ENCODE results near the gene SLC9C2. TPM values are rescaled to one million over a fixed set of nuclear protein-coding genes. Genes with fewer than 3 reads are reported as not detected.
"Not testable (repeated sequence)": the region's sequence is repeated elsewhere in the genome, so short reads cannot be mapped to it uniquely, and the experiment has no call there.

The SLC9C2 gene
- polyA plus RNA-seq, 3 donors: not detected

GRCh38 chr1:173467426-173467825 lies 135.4 kb downstream of the SLC9C2 start:
- no peak overlapping the region for H3K9ac ChIP-seq (ENCODE audit: insufficient read depth, low read length, poor library complexity, severe bottlenecking)
- Mint-ChIP-seq H3K4me3 (no peak overlapping the region), H3K4me1 (no peaks in the 10 kb centered on the region), H3K9me3 (peaks cover 31 to 53% (median 41%) of the 10 kb centered on the region in 7 donors), H3K27ac (no peak overlapping the region), H3K36me3 (peaks cover 29 to 49% of the 10 kb centered on the region in 2 donors), H3K27me3 (ENCODE audit: low read depth in 3 of 3) (no peaks in the 10 kb centered on the region)
- DNase-seq: no peak
- H3K4me2 ChIP-seq (replicated peaks; ENCODE audit: extremely low read depth, low read length, poor library complexity, severe bottlenecking): no peak overlapping the region
- H3K27me3 ChIP-seq (ENCODE audit: control insufficient read depth in 2 of 2, insufficient read depth in 2 of 2, low read length in 2 of 2): no peaks in the 10 kb centered on the region
- 100% methylated on average over 2 of the region's 4 CpGs for WGBS (ENCODE audit: insufficient coverage)
- no peaks in the 10 kb centered on the region for H4K20me1 ChIP-seq (ENCODE audit: insufficient read depth, low read length)
- H3K27ac ChIP-seq (ENCODE audit: low read depth in 1 of 2, low read length in 2 of 2): no peak overlapping the region
- no peak overlapping the region for H2AFZ ChIP-seq (ENCODE audit: insufficient read depth, low read depth, low read length, poor library complexity, severe bottlenecking)
- H3K79me2 ChIP-seq (ENCODE audit: insufficient read depth, low read length): peaks cover 6% of the 10 kb centered on the region
- H3K4me1 ChIP-seq (ENCODE audit: control insufficient read depth in 1 of 2, insufficient read depth in 2 of 2, low read length in 2 of 2): no peaks in the 10 kb centered on the region
- H3K4me3 ChIP-seq (replicated peaks in 1 of 3; ENCODE audit: low read depth in 2 of 3, low read length in 3 of 3): no peak overlapping the region
- H3K36me3 ChIP-seq (replicated peaks in 1 of 2; ENCODE audit: control insufficient read depth in 1 of 2, insufficient read depth in 2 of 2, low read length in 2 of 2): no peaks in the 10 kb centered on the region
- intact Hi-C loops (cut with micrococcal nuclease): no loop called here
- no peak for TF ChIP-seq CTCF (IDR thresholded peaks at IDR 0.05)
- peaks cover 17% of the 10 kb centered on the region in 2 donors for H3K9me3 ChIP-seq (replicated peaks in 1 of 2; ENCODE audit: control insufficient read depth in 1 of 2, insufficient read depth in 1 of 2, low read length in 2 of 2)

DNA sequence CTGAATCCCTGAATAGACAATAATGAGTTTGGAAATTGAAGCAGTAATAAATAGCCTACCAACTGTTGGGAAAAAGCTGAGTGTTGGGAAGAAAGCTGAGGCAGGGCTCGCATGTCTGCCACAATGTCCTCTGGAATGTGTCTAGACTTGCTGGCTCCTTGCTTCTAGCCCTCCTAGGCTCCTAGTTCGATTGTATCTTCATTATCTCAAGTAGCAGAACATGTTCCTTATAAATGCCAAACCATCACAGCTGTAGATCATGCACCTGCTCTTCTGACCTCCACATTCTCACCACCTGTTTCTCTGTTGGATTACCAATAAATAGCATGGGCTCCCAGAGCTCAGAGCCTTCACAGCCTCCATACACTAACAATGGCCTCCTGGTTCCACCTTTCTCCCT lies 138.7 kb downstream of the SLC9C2 start:
- H3K9me3 ChIP-seq (replicated peaks in 1 of 2; ENCODE audit: control insufficient read depth in 1 of 2, insufficient read depth in 1 of 2, low read length in 2 of 2); H3K27ac ChIP-seq (ENCODE audit: low read depth in 1 of 2, low read length in 2 of 2); H3K27ac Mint-ChIP-seq; H3K9ac ChIP-seq (ENCODE audit: insufficient read depth, low read length, poor library complexity, severe bottlenecking); H4K20me1 ChIP-seq (ENCODE audit: insufficient read depth, low read length); H3K27me3 ChIP-seq (ENCODE audit: control insufficient read depth in 2 of 2, insufficient read depth in 2 of 2, low read length in 2 of 2); H3K27me3 Mint-ChIP-seq (ENCODE audit: low read depth in 3 of 3); DNase-seq; intact Hi-C loops (cut with micrococcal nuclease); H2AFZ ChIP-seq (ENCODE audit: insufficient read depth, low read depth, low read length, poor library complexity, severe bottlenecking); H3K4me3 ChIP-seq (replicated peaks in 1 of 3; ENCODE audit: low read depth in 2 of 3, low read length in 3 of 3); H3K4me3 Mint-ChIP-seq; H3K79me2 ChIP-seq (ENCODE audit: insufficient read depth, low read length); H3K4me2 ChIP-seq (replicated peaks; ENCODE audit: extremely low read depth, low read length, poor library complexity, severe bottlenecking); H3K4me1 Mint-ChIP-seq; H3K4me1 ChIP-seq (ENCODE audit: control insufficient read depth in 1 of 2, insufficient read depth in 2 of 2, low read length in 2 of 2): not testable (repeated sequence)
- H3K36me3 Mint-ChIP-seq: peaks cover 29 to 55% of the 10 kb centered on the region in 2 donors
- peaks cover 16 to 30% (median 23%) of the 10 kb centered on the region in 7 donors for H3K9me3 Mint-ChIP-seq
- 100% methylated on average over 2 of the region's 2 CpGs for WGBS (ENCODE audit: insufficient coverage)
- peaks cover 21 to 24% of the 10 kb centered on the region in 2 donors for H3K36me3 ChIP-seq (replicated peaks in 1 of 2; ENCODE audit: control insufficient read depth in 1 of 2, insufficient read depth in 2 of 2, low read length in 2 of 2)

DNA sequence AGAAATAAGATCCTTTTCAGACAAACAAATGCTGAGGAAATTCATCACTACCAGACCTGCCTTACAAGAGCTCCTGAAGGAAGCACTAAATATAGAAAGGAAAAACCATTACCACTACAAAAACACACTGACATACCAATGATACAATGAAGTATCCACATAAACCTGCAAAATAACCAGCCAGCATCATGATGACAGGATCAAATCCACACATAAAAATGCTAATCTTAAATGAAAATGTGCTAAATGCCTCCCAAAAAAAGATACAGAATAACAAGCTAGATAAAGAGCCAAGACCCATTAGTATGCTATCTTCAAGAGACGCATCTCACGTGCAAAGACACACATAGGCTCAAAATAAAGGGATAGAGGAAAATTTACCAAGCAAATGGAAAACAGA lies 140.2 kb downstream of the SLC9C2 start:
- H3K4me1 ChIP-seq (ENCODE audit: control insufficient read depth in 1 of 2, insufficient read depth in 2 of 2, low read length in 2 of 2); DNase-seq; H3K9ac ChIP-seq (ENCODE audit: insufficient read depth, low read length, poor library complexity, severe bottlenecking); H3K4me1 Mint-ChIP-seq; H4K20me1 ChIP-seq (ENCODE audit: insufficient read depth, low read length); H3K4me3 ChIP-seq (replicated peaks in 1 of 3; ENCODE audit: low read depth in 2 of 3, low read length in 3 of 3); H3K79me2 ChIP-seq (ENCODE audit: insufficient read depth, low read length); H3K4me2 ChIP-seq (replicated peaks; ENCODE audit: extremely low read depth, low read length, poor library complexity, severe bottlenecking); H3K27ac ChIP-seq (ENCODE audit: low read depth in 1 of 2, low read length in 2 of 2); H3K27me3 Mint-ChIP-seq (ENCODE audit: low read depth in 3 of 3); H3K9me3 ChIP-seq (replicated peaks in 1 of 2; ENCODE audit: control insufficient read depth in 1 of 2, insufficient read depth in 1 of 2, low read length in 2 of 2); H3K27me3 ChIP-seq (ENCODE audit: control insufficient read depth in 2 of 2, insufficient read depth in 2 of 2, low read length in 2 of 2); H2AFZ ChIP-seq (ENCODE audit: insufficient read depth, low read depth, low read length, poor library complexity, severe bottlenecking); H3K27ac Mint-ChIP-seq; intact Hi-C loops (cut with micrococcal nuclease); H3K4me3 Mint-ChIP-seq: not testable (repeated sequence)
- no CpG with 5 or more reads among the region's 2 CpGs for WGBS (ENCODE audit: insufficient coverage)
- peaks cover 21 to 24% of the 10 kb centered on the region in 2 donors for H3K36me3 ChIP-seq (replicated peaks in 1 of 2; ENCODE audit: control insufficient read depth in 1 of 2, insufficient read depth in 2 of 2, low read length in 2 of 2)
- Mint-ChIP-seq H3K9me3 (peaks cover 13 to 24% (median 22%) of the 10 kb centered on the region in 7 donors), H3K36me3 (peaks cover 31 to 59% of the 10 kb centered on the region in 2 donors)
